MM.1S (cell line): Measurements from ENCODE around the gene XPR1.

Source experiments
- CTCF ChIP-seq: fragments of 300-600 bp; sonication (generic); IDR thresholded peaks from 2 replicates; pipeline ENCODE4 v1.5.1; 2016; ENCODE audit warnings: antibody characterized with exemption, low read length, mixed read lengths
- EZH2phosphoT487 ChIP-seq: fragments of 300-600 bp; sonication (generic); IDR thresholded peaks from 2 replicates; pipeline ENCODE4 v1.6.1; 2018; ENCODE audit warnings: antibody characterized with exemption, low read length

GRCh38 chr1:180848191-180848590, 216.4 kb downstream of the XPR1 start:
- TF ChIP-seq CTCF (no peak), EZH2phosphoT487 (no peak)
